ENCODE results near the gene CCR6. TPM values are rescaled to one million over a fixed set of nuclear protein-coding genes. Genes with fewer than 3 reads are reported as not detected.
"Not testable (repeated sequence)": the region's sequence is repeated elsewhere in the genome, so short reads cannot be mapped to it uniquely, and the experiment has no call there.

Gene CCR6
- not detected for total RNA-seq
- polyA plus RNA-seq (ENCODE audit: insufficient read depth in 1 of 8, insufficient read length in 8 of 8, low replicate concordance in 1 of 8) = under 1 TPM in 2 of 8 donors, not detected in 6; 0.11 to 0.76 TPM
- long read RNA-seq, donor 1 = 0 reads
- long read RNA-seq, donor 2 = 0 reads
- long read RNA-seq, donor 3 = 0 reads
- long read RNA-seq, donor 4 = 0 reads
- long read RNA-seq, donor 5 = 0 reads
- long read RNA-seq, donor 6 = 0 reads
- long read RNA-seq, donor 7 = 0 reads
- long read RNA-seq, donor 8 = 0 reads
- long read RNA-seq, donor 9 = 0 reads
- long read RNA-seq, donor 10 = 0 reads
- long read RNA-seq, donor 11 = 0 reads

DNA sequence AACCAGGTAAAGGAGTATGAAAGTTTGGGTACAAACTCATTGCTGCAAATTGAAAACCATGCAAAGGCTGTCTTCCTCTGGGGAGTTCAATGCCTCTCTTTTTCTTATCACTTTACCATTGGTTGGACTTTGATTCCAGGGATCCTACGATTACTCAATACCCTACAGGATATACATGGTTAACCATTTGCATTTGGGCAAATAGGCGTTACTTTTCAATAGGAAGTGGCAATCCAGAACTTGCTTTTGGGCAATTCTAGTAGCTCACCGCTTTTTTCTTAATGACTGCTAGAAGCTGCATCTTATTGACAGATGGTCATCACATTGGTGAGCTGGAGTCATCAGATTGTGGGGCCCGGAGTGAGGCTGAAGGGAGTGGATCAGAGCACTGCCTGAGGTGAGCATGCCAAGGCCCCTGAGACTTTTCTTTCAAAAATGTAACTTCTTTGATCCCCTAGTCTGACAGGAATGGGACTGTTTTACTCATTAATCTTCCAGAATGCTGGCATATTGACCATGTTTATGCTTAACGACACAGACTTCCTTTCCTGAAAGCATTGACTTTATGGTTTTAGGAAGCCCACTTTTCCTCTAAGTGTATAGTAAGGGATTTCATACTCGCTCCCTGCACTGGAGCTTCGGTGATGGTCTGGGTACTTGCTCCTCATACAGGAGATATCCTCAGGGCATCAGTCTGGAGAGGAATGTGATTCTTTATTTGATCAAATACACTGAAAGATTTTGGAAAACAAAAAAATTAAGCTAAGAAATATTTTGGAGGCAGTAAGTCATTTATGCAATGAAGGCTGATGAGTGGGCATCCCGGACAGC, at the start of gene CCR6:
CCR6 (plus strand) TSS at position 270 of the 831 bp plus-strand sequence. CDS start 13,039 bp downstream, outside the sequence.
- Histone ChIP-seq H3K4me1 (ENCODE audit: control insufficient read depth, insufficient read depth, low read length) (no peaks in the 10 kb centered on the region), H3K36me3 (ENCODE audit: control insufficient read depth, insufficient read depth, low read length) (no peaks in the 10 kb centered on the region), H3K9me3 (replicated peaks; ENCODE audit: control insufficient read depth, low read depth, low read length) (peaks cover 3% of the 10 kb centered on the region), H3K27me3 (ENCODE audit: control insufficient read depth, insufficient read depth, low read length) (peaks cover 7% of the 10 kb centered on the region), H3K4me3 (ENCODE audit: low read length) (no peak within 1 kb of the TSS), H3K27ac (ENCODE audit: low read length) (no peak within 1 kb of the TSS)
- DNase-seq = no peak
- 47% methylated on average over 4 of the region's 8 CpGs for WGBS (ENCODE audit: insufficient coverage)

DNA sequence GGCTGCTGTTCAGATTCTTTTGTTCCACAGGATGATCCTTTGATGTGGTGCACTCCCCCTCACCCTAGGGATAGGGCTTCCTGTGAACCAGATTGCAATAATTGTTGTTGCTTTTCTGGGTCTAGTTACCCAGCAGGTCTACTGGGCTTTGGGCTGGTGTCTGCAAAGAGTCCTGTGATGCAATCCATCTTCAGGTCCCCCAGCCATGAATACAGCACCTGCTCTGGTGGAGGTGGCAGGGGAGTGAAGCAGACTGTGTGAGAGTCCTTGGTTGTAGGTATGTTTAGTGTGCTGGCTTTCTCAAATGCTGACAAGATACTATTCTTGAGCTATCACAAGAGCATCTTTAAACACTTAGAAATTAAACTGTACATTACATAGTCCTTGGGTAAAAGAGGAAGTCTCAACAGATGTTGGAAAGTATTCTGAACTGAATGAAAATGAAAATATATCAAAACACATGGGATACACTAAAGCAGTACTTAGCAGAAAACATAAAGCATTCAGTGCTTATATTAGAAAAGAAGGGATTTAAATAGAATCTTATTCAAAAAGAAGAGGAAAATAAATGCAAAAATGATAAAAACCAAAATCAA, 49.1 kb upstream of the CCR6 start:
- Histone ChIP-seq H3K36me3 (ENCODE audit: control insufficient read depth, insufficient read depth, low read length) (no peaks in the 10 kb centered on the region), H3K27ac (ENCODE audit: low read length) (no peak overlapping the region), H3K9me3 (replicated peaks; ENCODE audit: control insufficient read depth, low read depth, low read length) (no peaks in the 10 kb centered on the region), H3K4me1 (ENCODE audit: control insufficient read depth, insufficient read depth, low read length) (peaks cover 8% of the 10 kb centered on the region), H3K27me3 (ENCODE audit: control insufficient read depth, insufficient read depth, low read length) (no peaks in the 10 kb centered on the region), H3K4me3 (ENCODE audit: low read length) (no peak overlapping the region)
- DNase-seq = no peak

DNA sequence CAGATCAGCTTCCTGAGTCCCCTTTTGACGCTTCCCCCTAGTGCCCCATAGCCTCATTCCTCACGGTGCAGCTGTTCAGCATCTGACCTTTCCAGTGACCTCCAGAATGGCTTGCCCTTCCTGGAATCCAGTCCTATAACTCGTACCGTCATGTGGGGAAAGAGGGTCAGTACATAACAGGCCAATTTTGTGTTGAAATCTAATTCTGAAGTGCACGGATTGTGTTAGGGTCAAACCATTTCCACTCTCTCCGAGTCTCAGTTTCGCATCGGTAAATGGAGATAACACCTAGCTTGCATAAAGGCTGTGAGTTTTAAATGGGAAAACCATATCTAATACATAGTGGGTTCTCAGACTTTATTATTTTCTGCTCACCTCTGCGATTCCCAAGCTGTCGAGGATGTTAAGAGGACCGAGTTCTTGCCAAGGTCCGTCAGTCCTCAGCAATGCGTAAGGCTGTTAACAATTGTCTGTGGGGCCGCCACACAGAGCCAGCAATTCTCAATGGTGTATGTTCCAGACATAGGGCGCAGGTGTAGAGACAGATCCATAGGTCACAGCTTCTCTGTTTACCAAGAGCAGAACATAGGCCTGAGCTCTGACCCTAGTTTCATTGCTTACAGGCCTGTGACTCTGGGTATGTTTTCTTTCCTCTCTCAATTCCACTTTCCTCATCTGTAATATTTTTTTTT, 45.5 kb upstream of the CCR6 start:
- peak; percentile 37 for DNase-seq
- Histone ChIP-seq H3K27ac (ENCODE audit: low read length) (no peak overlapping the region), H3K4me1 (ENCODE audit: control insufficient read depth, insufficient read depth, low read length) (peaks cover 8% of the 10 kb centered on the region), H3K4me3 (ENCODE audit: low read length) (no peak overlapping the region), H3K9me3 (replicated peaks; ENCODE audit: control insufficient read depth, low read depth, low read length) (no peaks in the 10 kb centered on the region), H3K36me3 (ENCODE audit: control insufficient read depth, insufficient read depth, low read length) (no peaks in the 10 kb centered on the region), H3K27me3 (ENCODE audit: control insufficient read depth, insufficient read depth, low read length) (no peaks in the 10 kb centered on the region)
- WGBS (ENCODE audit: insufficient coverage) = 45% methylated on average over 7 of the region's 15 CpGs

DNA sequence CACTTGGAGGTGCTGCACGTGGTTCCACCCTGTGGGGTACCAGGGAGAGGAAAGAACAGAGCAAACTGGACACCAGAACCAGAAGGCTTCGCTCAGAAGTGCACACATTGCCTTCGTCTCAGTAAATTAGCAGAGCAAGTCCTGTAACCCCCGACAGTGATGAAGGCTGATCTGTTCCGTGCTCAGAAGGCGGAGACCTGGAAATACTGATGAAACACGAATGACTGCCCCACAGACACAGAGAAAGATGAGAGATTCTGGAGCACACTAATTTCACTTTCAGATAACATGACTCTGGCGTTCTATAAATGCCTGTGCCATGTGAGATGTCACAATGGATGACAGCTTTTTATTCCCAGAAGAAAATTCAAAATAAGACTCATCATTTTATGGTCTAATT, 44.2 kb upstream of the CCR6 start:
- peaks cover 8% of the 10 kb centered on the region for H3K4me1 ChIP-seq (ENCODE audit: control insufficient read depth, insufficient read depth, low read length)
- H3K4me3 ChIP-seq (ENCODE audit: low read length) = no peak overlapping the region
- DNase-seq = no peak
- H3K27ac ChIP-seq (ENCODE audit: low read length) = no peak overlapping the region
- no peaks in the 10 kb centered on the region for H3K36me3 ChIP-seq (ENCODE audit: control insufficient read depth, insufficient read depth, low read length)
- H3K27me3 ChIP-seq (ENCODE audit: control insufficient read depth, insufficient read depth, low read length) = no peaks in the 10 kb centered on the region
- no peaks in the 10 kb centered on the region for H3K9me3 ChIP-seq (replicated peaks; ENCODE audit: control insufficient read depth, low read depth, low read length)
- WGBS (ENCODE audit: insufficient coverage) = 79% methylated on average over 5 of the region's 8 CpGs

DNA sequence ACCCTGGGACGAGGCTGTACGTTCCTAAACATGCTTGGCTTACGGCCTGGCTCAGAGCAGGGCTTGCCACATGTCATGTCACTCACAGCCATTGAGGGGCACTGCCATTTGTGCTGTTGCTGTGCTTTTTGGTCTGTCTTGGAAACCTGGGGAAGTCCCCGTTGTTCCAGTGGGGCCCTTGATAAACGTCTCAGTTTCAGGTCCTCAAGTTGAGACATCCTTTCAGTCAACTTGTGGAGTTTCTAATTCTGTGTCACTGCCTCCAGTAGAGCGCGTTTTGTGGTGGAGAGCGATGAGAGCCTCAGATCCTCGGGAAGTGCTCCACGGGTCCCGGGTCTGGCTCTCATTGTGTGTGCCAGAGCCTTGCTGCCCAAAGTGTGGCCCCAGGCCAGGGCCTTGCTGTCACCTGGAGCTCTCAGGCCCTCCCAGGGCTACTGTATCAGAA, 43.0 kb upstream of the CCR6 start:
- WGBS (ENCODE audit: insufficient coverage) = 73% methylated on average over 11 of the region's 11 CpGs
- Histone ChIP-seq H3K4me3 (ENCODE audit: low read length) (no peak overlapping the region), H3K9me3 (replicated peaks; ENCODE audit: control insufficient read depth, low read depth, low read length) (no peaks in the 10 kb centered on the region), H3K27ac (ENCODE audit: low read length) (peak overlapping the region; percentile 43), H3K27me3 (ENCODE audit: control insufficient read depth, insufficient read depth, low read length) (no peaks in the 10 kb centered on the region), H3K36me3 (ENCODE audit: control insufficient read depth, insufficient read depth, low read length) (no peaks in the 10 kb centered on the region), H3K4me1 (ENCODE audit: control insufficient read depth, insufficient read depth, low read length) (peaks cover 8% of the 10 kb centered on the region)
- DNase-seq = peak; percentile 54

DNA sequence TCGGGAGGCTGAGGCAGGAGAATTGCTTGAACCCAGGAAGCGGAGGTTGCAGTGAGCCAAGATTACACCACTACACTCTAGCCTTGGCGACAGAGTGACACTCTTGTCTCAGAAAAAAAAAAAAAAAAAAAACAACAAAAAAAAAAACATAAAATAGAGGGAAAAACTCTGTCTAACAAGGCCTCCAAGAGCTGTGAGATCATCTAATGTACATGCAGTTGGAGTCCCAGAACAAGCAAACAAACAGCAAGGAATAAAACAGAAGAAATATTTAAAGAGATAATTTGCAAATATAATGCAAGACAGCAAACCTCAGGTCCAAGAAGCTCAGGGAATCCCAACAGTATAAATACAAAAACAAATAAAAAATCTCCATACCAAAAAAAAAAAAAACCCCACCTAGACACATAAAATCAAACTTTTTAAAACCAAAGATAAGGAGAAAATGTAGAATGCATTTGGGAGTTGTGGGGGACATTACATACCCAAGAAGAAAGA, 35.0 kb upstream of the CCR6 start:
- Histone ChIP-seq H3K4me1 (ENCODE audit: control insufficient read depth, insufficient read depth, low read length) (peaks cover 13% of the 10 kb centered on the region), H3K36me3 (ENCODE audit: control insufficient read depth, insufficient read depth, low read length) (no peaks in the 10 kb centered on the region), H3K27ac (ENCODE audit: low read length) (no peak overlapping the region), H3K27me3 (ENCODE audit: control insufficient read depth, insufficient read depth, low read length) (no peaks in the 10 kb centered on the region), H3K9me3 (replicated peaks; ENCODE audit: control insufficient read depth, low read depth, low read length) (peaks cover 7% of the 10 kb centered on the region), H3K4me3 (ENCODE audit: low read length) (no peak overlapping the region)
- no CpG with 5 or more reads among the region's 3 CpGs for WGBS (ENCODE audit: insufficient coverage)
- no peak for DNase-seq

DNA sequence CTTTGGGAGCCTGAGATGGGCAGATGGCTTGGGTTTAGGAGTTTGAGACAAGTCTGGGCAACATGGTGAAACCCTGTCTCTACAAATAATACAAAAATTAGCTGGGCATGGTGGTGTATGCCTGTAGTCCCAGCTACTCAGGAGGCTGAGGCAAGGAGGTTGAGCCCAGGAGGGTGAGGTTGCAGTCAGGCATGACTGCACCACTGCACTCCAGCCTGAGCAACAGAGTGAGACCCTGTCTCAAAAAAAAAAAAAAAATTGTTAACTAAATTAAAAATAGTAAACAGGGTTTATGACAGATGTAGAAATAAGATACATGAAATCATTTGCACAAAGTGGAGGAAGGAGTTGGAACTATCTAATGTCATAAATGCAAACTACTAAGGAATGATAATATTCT, 34.2 kb upstream of the CCR6 start:
- not testable (repeated sequence) for H3K27me3 ChIP-seq (ENCODE audit: control insufficient read depth, insufficient read depth, low read length); H3K27ac ChIP-seq (ENCODE audit: low read length); H3K36me3 ChIP-seq (ENCODE audit: control insufficient read depth, insufficient read depth, low read length); H3K4me3 ChIP-seq (ENCODE audit: low read length); H3K9me3 ChIP-seq (replicated peaks; ENCODE audit: control insufficient read depth, low read depth, low read length); DNase-seq
- peaks cover 18% of the 10 kb centered on the region for H3K4me1 ChIP-seq (ENCODE audit: control insufficient read depth, insufficient read depth, low read length)

DNA sequence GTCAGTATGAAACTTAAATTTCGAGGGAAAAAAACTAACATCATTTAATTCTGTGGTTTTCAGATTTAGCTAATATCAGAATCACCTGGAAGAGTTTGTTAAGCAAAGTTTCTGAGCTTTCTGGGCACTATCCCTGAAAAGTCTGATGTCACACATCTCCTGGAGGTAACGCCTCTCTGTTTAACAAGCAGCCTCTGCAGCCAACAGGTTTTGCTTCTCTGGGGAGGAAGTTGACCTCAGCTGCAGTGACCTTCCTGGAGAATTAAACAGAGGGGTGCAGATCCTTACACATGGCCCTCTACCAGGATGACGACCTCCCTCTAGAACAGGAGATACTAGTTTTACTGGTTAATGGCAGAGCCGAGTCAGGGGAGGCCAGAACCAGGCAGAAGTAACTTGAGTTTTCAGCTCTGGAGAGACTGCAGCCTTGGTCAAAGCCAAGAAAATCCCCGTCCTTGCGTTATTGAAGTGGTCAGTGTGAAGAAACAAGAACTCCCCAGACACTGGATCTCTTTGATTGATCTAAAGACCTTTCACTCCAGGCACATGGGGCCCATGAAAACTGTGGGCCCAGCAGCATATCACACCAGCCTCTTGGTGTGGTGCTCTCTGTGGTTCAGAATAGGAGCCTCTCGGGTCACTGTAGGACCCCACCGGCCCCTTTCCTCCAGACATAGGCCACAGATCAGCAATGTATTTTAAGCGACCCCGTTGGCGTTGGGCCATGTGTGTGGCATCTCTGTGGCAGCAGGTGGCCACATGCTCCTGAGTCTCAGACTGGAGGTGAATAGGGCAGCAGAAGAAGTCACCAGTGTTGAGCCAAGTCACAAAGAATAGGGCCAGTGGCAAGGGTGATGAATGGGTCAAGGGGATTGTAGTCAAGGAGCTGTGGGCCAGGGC, 33.4 kb upstream of the CCR6 start:
- H3K27ac ChIP-seq (ENCODE audit: low read length) = no peak overlapping the region
- peaks cover 2% of the 10 kb centered on the region for H3K27me3 ChIP-seq (ENCODE audit: control insufficient read depth, insufficient read depth, low read length)
- DNase-seq = no peak
- H3K4me1 ChIP-seq (ENCODE audit: control insufficient read depth, insufficient read depth, low read length) = peaks cover 25% of the 10 kb centered on the region
- H3K9me3 ChIP-seq (replicated peaks; ENCODE audit: control insufficient read depth, low read depth, low read length) = peaks cover 7% of the 10 kb centered on the region
- 87% methylated on average over 4 of the region's 11 CpGs for WGBS (ENCODE audit: insufficient coverage)
- H3K36me3 ChIP-seq (ENCODE audit: control insufficient read depth, insufficient read depth, low read length) = no peaks in the 10 kb centered on the region
- no peak overlapping the region for H3K4me3 ChIP-seq (ENCODE audit: low read length)

DNA sequence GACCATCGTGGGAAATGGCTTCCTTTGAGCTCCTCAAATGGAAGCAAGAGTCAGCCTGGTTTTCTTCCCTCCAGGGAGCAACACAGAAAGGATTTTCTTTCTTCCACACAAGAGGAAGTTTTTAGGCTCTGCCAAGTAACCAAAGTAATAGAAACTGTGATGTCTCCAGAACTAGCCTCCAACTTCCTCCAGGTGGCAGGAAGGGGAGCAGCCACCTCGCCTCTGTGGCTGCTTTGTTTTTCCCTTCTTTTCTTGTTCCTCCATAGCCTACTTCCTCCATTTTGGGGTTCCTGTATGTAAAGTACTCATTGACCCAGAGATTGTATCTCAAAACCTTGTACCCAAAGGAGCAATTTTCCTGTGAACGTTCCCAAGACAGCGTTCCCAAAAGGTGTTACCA, 32.7 kb upstream of the CCR6 start:
- peaks cover 7% of the 10 kb centered on the region for H3K9me3 ChIP-seq (replicated peaks; ENCODE audit: control insufficient read depth, low read depth, low read length)
- no peak overlapping the region for H3K27ac ChIP-seq (ENCODE audit: low read length)
- H3K4me1 ChIP-seq (ENCODE audit: control insufficient read depth, insufficient read depth, low read length) = peaks cover 26% of the 10 kb centered on the region
- peaks cover 2% of the 10 kb centered on the region for H3K27me3 ChIP-seq (ENCODE audit: control insufficient read depth, insufficient read depth, low read length)
- WGBS (ENCODE audit: insufficient coverage) = 20% methylated on average over 2 of the region's 4 CpGs
- H3K36me3 ChIP-seq (ENCODE audit: control insufficient read depth, insufficient read depth, low read length) = no peaks in the 10 kb centered on the region
- H3K4me3 ChIP-seq (ENCODE audit: low read length) = no peak overlapping the region
- DNase-seq = peak; percentile 27

Measured in muscle of leg (tissue), 16 donors.